Activated CD8-positive, alpha-beta memory T cell treated with anti-CD3 and anti-CD28 coated beads, Interleukin-2, amount 10 ng/mL, durations not matched to agents 7 days and 5 days (primary cell): ENCODE data around the gene GRIK4. TPM values are rescaled to one million over a fixed set of nuclear protein-coding genes. Genes with fewer than 3 reads are reported as not detected.

Experiments
- ATAC-seq: fragments of 150-1000 bp; cut with Tn5 transposase; one replicate; pipeline ENCODE4 v1.10.0; 2021; ENCODE audit warnings: moderate library complexity
- CTCF ChIA-PET: fragments of 350-600 bp; sonication (Branson Sonifier 250); formaldehyde crosslinking; loops from one replicate; lab custom pipeline; 2021; ENCODE audit warnings: antibody characterized with exemption; lab: Charles Lee
- DNase-seq: peaks from one replicate; pipeline ENCODE4 v3.0.0-alpha.2; 2020
- H3K27ac Mint-ChIP-seq: one replicate; pipeline ENCODE4 v1.8.0; 2021; ENCODE audit warnings: mild to moderate bottlenecking, mixed read lengths
- H3K27me3 Mint-ChIP-seq: one replicate; pipeline ENCODE4 v1.8.0; 2021; ENCODE audit warnings: mixed read lengths
- H3K36me3 Mint-ChIP-seq: one replicate; pipeline ENCODE4 v1.8.0; 2021; ENCODE audit warnings: mild to moderate bottlenecking, mixed read lengths
- H3K4me1 Mint-ChIP-seq: one replicate; pipeline ENCODE4 v1.8.0; 2021; ENCODE audit warnings: mixed read lengths
- H3K4me3 Mint-ChIP-seq: one replicate; pipeline ENCODE4 v1.8.0; 2021; ENCODE audit warnings: mild to moderate bottlenecking, moderate library complexity, mixed read lengths
- H3K9me3 Mint-ChIP-seq: one replicate; pipeline ENCODE4 v1.8.0; 2022; ENCODE audit warnings: low read depth, mixed read lengths
- total RNA-seq, 2 experiments: library from RNA; stranded (reverse); gene quantifications; one replicate each; pipeline ENCODE4 v1.2.3, GENCODE V29; 2021

Gene GRIK4, protein sequence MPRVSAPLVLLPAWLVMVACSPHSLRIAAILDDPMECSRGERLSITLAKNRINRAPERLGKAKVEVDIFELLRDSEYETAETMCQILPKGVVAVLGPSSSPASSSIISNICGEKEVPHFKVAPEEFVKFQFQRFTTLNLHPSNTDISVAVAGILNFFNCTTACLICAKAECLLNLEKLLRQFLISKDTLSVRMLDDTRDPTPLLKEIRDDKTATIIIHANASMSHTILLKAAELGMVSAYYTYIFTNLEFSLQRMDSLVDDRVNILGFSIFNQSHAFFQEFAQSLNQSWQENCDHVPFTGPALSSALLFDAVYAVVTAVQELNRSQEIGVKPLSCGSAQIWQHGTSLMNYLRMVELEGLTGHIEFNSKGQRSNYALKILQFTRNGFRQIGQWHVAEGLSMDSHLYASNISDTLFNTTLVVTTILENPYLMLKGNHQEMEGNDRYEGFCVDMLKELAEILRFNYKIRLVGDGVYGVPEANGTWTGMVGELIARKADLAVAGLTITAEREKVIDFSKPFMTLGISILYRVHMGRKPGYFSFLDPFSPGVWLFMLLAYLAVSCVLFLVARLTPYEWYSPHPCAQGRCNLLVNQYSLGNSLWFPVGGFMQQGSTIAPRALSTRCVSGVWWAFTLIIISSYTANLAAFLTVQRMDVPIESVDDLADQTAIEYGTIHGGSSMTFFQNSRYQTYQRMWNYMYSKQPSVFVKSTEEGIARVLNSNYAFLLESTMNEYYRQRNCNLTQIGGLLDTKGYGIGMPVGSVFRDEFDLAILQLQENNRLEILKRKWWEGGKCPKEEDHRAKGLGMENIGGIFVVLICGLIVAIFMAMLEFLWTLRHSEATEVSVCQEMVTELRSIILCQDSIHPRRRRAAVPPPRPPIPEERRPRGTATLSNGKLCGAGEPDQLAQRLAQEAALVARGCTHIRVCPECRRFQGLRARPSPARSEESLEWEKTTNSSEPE
- total RNA-seq = under 1 TPM in 1 of 2 experiments, not detected in 1; 0.21 TPM

GRCh38 chr11:120511116-120511819 is at the start of gene GRIK4:
Gene GRIK4, plus strand, starts transcription at chr11:120511748. Its CDS starts 148,571 bp downstream, at chr11:120660319.
- peak; percentile 92 for ATAC-seq
- CTCF ChIA-PET = interaction anchor here (0.7 to 5.2 kb wide), 9 partner anchors 9 to 683 kb away, joined by 3 to 44 read pairs (median 4); no protein-coding TSS in a partner anchor
- Mint-ChIP-seq H3K4me1 (no peaks in the 10 kb centered on the region), H3K36me3 (no peaks in the 10 kb centered on the region), H3K4me3 (no peak within 1 kb of the TSS), H3K9me3 (no peaks in the 10 kb centered on the region), H3K27me3 (peaks cover 66% of the 10 kb centered on the region), H3K27ac (no peak within 1 kb of the TSS)
- peak; percentile 81 for DNase-seq

DNA sequence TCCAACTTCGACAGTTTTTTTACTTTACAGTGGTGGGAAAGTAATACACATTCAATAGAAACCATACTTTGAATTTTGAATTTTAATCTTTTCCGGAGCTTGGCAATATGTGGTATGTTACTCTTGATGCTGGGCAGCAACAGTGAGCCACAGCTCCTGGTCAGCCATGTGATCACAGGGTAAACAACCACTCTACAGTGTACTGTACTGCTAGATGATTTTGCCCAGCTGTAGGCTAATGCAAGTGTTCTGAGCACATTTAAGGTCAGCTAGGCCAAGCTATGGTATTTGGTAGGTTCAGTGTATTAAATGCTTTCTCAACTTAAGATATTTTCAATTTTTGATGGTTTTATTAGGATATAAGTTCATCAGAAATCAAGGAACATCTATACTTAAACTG is 48.7 kb upstream of the GRIK4 start:
- ATAC-seq (no peak), DNase-seq (no peak)
- Mint-ChIP-seq H3K36me3 (peaks cover 41% of the 10 kb centered on the region), H3K27ac (no peak overlapping the region), H3K4me1 (no peaks in the 10 kb centered on the region), H3K9me3 (no peaks in the 10 kb centered on the region), H3K4me3 (no peak overlapping the region), H3K27me3 (no peaks in the 10 kb centered on the region)
- CTCF ChIA-PET = interaction anchor here (1.1 kb wide), 1 partner anchor 28 kb away, joined by 3 read pairs; no protein-coding TSS in a partner anchor

GRCh38 chr11:120465921-120466534 is 45.5 kb upstream of the GRIK4 start:
- no peaks in the 10 kb centered on the region for H3K27me3 Mint-ChIP-seq
- H3K9me3 Mint-ChIP-seq = no peaks in the 10 kb centered on the region
- H3K4me1 Mint-ChIP-seq = no peaks in the 10 kb centered on the region
- CTCF ChIA-PET = interaction anchor here (0.8 kb wide), 1 partner anchor 31 kb away, joined by 3 read pairs; no protein-coding TSS in a partner anchor
- ATAC-seq (no peak), DNase-seq (no peak)
- no peak overlapping the region for H3K4me3 Mint-ChIP-seq
- no peak overlapping the region for H3K27ac Mint-ChIP-seq
- peaks cover 27% of the 10 kb centered on the region for H3K36me3 Mint-ChIP-seq

DNA sequence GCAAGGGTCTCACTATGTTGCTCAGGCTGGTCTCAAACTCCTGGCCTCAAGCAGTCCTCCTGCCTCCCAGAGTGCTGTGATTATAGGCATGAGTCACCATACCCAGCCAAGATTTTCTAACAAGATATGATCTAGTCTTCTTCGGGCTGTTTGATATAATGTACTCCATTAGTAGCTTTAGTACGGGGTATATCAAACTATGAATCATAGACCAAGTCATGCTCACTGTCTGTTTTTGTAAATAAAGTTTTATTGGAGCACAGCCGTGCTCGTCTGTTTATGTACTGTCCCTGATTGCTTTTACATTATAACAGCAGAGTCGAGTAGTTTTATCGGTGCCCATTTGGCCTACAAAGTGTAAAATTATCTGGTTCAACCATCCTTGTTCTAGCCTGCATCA is 43.9 kb upstream of the GRIK4 start:
- no peak overlapping the region for H3K27ac Mint-ChIP-seq
- ATAC-seq (no peak), DNase-seq (no peak)
- no peaks in the 10 kb centered on the region for H3K9me3 Mint-ChIP-seq
- no peaks in the 10 kb centered on the region for H3K4me1 Mint-ChIP-seq
- H3K27me3 Mint-ChIP-seq = no peaks in the 10 kb centered on the region
- peaks cover 13% of the 10 kb centered on the region for H3K36me3 Mint-ChIP-seq
- CTCF ChIA-PET = no interaction called here
- no peak overlapping the region for H3K4me3 Mint-ChIP-seq

- H3K9me3 Mint-ChIP-seq = no peaks in the 10 kb centered on the region
- H3K36me3 Mint-ChIP-seq = peaks cover 8% of the 10 kb centered on the region
- no peak for DNase-seq
- no peak overlapping the region for H3K4me3 Mint-ChIP-seq
- ATAC-seq = no peak
- H3K27me3 Mint-ChIP-seq = no peaks in the 10 kb centered on the region
- H3K27ac Mint-ChIP-seq = no peak overlapping the region
- H3K4me1 Mint-ChIP-seq = no peaks in the 10 kb centered on the region
- CTCF ChIA-PET = no interaction called here
These were observed 40.4 kb upstream of the GRIK4 start for GRCh38 chr11:120471131-120471530.

DNA sequence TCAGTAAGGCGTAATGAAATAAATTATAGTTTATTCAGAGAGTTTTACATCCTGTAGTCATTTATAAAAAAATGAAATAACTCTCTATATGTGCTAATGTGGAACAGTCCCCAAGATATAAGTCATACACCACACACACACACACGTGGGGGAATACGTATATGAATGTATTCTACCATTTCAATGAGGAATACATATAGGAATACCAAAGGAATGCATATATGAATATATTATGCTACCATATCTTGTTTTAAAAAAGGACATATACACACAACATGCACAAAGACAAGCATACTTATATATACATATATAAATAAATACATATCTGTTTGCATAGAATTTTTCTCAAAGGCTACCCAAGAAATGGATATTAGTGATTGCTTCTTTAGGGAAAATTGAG is 39.6 kb upstream of the GRIK4 start:
- Mint-ChIP-seq H3K4me1 (no peaks in the 10 kb centered on the region), H3K27me3 (no peaks in the 10 kb centered on the region), H3K9me3 (no peaks in the 10 kb centered on the region), H3K27ac (no peak overlapping the region), H3K36me3 (peaks cover 12% of the 10 kb centered on the region), H3K4me3 (no peak overlapping the region)
- DNase-seq (no peak), ATAC-seq (no peak)
- CTCF ChIA-PET = no interaction called here

DNA sequence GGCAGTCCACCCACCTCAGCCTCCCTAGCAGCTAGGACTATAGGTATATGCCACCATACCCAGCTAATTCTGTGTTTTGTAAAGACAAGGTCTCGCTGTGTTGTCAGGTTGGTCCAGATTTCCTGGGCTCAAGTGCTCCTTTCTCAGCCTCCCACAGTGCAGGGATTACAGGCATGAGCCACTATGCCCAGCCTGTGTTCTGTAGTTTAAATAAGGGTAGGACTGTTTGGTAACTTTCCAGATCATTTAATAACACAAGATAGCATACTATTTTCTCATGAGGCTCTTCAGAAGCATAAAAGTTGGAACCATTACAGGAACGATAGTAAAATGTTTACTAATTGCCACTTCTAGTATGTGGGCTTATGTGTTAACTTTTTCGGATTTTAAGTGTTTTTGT is 38.0 kb upstream of the GRIK4 start:
- no peak for DNase-seq
- no peak for ATAC-seq
- Mint-ChIP-seq H3K27ac (no peak overlapping the region), H3K27me3 (no peaks in the 10 kb centered on the region), H3K9me3 (no peaks in the 10 kb centered on the region), H3K36me3 (peaks cover 18% of the 10 kb centered on the region), H3K4me1 (peaks cover under 1% of the 10 kb centered on the region), H3K4me3 (no peak overlapping the region)
- CTCF ChIA-PET = no interaction called here

DNA sequence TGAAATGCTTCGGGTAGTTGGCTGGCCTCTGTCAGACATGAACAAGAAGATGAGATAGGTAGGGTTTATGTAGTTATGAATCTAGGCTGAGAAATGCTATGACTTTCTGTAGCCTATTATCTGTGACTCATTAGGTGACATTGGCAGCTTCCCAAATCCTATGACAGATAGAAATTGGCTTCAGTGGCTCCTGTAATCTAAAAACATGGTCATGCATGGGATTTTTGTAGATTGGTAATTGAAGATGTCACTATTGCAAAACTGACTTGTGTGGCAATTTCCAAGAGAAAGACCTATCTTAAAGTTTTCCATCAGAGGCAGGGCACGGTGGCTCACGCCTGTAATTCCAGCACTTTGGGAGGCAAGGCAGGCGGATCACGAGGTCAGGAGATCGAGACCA is 29.4 kb upstream of the GRIK4 start:
- Mint-ChIP-seq H3K4me3 (no peak overlapping the region), H3K36me3 (peaks cover 18% of the 10 kb centered on the region), H3K27ac (no peak overlapping the region), H3K4me1 (peaks cover 9% of the 10 kb centered on the region), H3K27me3 (no peaks in the 10 kb centered on the region), H3K9me3 (no peaks in the 10 kb centered on the region)
- DNase-seq = no peak
- no peak for ATAC-seq
- CTCF ChIA-PET = no interaction called here

DNA sequence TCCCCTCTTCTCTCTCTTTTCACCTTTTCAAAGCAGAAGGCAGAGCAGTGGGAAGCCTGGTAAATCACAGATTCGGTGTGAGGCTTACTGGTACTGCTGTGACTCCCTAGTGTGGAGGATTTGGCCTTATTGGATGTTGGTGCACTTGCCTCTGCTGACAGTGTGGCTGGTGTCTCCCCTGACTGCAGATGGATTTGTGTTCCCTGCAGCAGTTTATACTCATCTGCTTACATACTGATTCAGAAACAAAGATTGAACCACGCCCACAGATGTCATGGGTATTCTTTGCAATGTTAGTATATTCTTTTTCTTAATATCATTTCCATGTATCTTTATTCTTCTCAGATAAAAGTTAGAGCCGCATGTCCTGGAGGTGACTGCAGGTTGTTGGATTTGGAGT is 26.8 kb upstream of the GRIK4 start:
- ATAC-seq (no peak), DNase-seq (no peak)
- H3K4me3 Mint-ChIP-seq = no peak overlapping the region
- H3K36me3 Mint-ChIP-seq = peaks cover 14% of the 10 kb centered on the region
- CTCF ChIA-PET = no interaction called here
- no peaks in the 10 kb centered on the region for H3K27me3 Mint-ChIP-seq
- no peaks in the 10 kb centered on the region for H3K9me3 Mint-ChIP-seq
- no peak overlapping the region for H3K27ac Mint-ChIP-seq
- no peaks in the 10 kb centered on the region for H3K4me1 Mint-ChIP-seq

GRCh38 chr11:120486138-120486537 is 25.4 kb upstream of the GRIK4 start:
- H3K27me3 Mint-ChIP-seq = no peaks in the 10 kb centered on the region
- DNase-seq = no peak
- H3K4me3 Mint-ChIP-seq = no peak overlapping the region

DNA sequence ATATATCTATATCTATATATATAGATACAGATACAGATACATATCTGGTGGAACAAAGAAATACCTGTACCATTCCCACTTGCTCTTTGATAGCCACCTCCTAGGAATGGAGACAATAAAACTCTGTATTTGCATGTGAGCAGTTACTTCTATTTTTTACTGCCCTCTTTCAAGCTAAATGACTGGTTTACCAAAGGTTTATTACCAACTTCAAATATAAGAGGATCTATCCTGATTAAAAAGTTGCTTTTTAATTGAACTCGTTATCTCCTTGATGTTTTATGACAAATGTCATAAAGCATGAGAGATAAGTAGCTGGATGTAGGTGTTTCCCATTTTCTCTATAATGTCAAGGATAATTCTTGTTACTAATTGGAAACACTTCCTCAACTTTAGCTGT is 21.7 kb upstream of the GRIK4 start:
- Mint-ChIP-seq H3K9me3 (no peaks in the 10 kb centered on the region), H3K4me1 (no peaks in the 10 kb centered on the region), H3K27me3 (no peaks in the 10 kb centered on the region), H3K36me3 (peaks cover 2% of the 10 kb centered on the region), H3K4me3 (no peak overlapping the region), H3K27ac (no peak overlapping the region)
- no peak for DNase-seq
- CTCF ChIA-PET = interaction anchor here (1.6 kb wide), 1 partner anchor 21 kb away, joined by 9 read pairs; the partner anchor contains the start of gene GRIK4
- ATAC-seq = no peak

More at GRCh38 chr11:120486138-120486537, 25.4 kb upstream of the GRIK4 start:
- H3K4me1 Mint-ChIP-seq = no peaks in the 10 kb centered on the region
- H3K9me3 Mint-ChIP-seq = no peaks in the 10 kb centered on the region
- CTCF ChIA-PET = interaction anchor here (1.4 kb wide), 1 partner anchor 151 kb away, joined by 3 read pairs; no protein-coding TSS in a partner anchor
- no peak for ATAC-seq
- H3K27ac Mint-ChIP-seq = no peak overlapping the region
- peaks cover 14% of the 10 kb centered on the region for H3K36me3 Mint-ChIP-seq

GRCh38 chr11:120492486-120492885 is 19.1 kb upstream of the GRIK4 start:
- no peak overlapping the region for H3K27ac Mint-ChIP-seq
- H3K9me3 Mint-ChIP-seq = no peaks in the 10 kb centered on the region
- H3K4me3 Mint-ChIP-seq = no peak overlapping the region
- DNase-seq (no peak), ATAC-seq (no peak)
- peaks cover 5% of the 10 kb centered on the region for H3K27me3 Mint-ChIP-seq
- CTCF ChIA-PET = interaction anchor here (1.1 kb wide), 1 partner anchor 9 kb away, joined by 5 read pairs; no protein-coding TSS in a partner anchor
- no peaks in the 10 kb centered on the region for H3K36me3 Mint-ChIP-seq
- H3K4me1 Mint-ChIP-seq = no peaks in the 10 kb centered on the region
